Stomach (tissue), 4 donors: ENCODE measurements around the gene FCHO1.

Experiments used
- POLR2A ChIP-seq, 4 donors: fragments of 450-650 bp; IDR thresholded peaks; one replicate each; pipeline ENCODE4 v1.6.1; 2016; ENCODE audit warnings: antibody characterized with exemption in 4 of 4, control low read depth in 2 of 4, mild to moderate bottlenecking in 1 of 4, moderate library complexity in 1 of 4
- POLR2AphosphoS5 ChIP-seq, 3 donors: sonication (generic); formaldehyde crosslinking; IDR thresholded peaks; one replicate each; pipeline ENCODE4 v1.6.1; 2016; ENCODE audit warnings: antibody characterized with exemption in 3 of 3
- TF ChIP-seq, protein P1 (sequence below), 7 experiments: fragments of 450-650 bp in 4 of 7; fragments of 200-600 bp in 3 of 7; sonication (generic) in 3 of 7; IDR thresholded peaks; one replicate each; pipeline ENCODE4 v1.5.1; 2016 to 2019; ENCODE audit warnings: antibody characterized with exemption in 7 of 7, control low read depth in 2 of 7, mild to moderate bottlenecking in 1 of 7

DNA sequence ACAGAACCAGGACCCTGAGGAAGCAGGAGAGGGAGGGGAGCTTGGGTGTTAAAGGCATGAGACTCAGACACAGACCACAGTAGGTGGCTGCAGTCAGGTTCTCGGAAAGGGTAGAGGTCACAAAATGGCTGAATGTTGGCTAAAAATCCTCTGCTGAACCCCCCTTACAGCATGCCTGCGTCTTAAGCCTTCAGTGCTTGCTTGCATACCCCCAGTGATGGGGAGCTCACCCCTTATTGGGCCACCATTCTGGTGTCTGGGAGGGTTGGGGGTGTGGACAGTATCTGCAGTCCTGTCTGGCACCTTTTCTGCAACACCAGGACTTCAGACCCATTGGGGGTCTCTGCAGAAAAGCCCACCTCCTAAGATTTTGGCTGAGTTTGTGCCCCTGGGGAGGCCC, 29.5 kb downstream of the FCHO1 start:
- TF ChIP-seq, protein P1, sequence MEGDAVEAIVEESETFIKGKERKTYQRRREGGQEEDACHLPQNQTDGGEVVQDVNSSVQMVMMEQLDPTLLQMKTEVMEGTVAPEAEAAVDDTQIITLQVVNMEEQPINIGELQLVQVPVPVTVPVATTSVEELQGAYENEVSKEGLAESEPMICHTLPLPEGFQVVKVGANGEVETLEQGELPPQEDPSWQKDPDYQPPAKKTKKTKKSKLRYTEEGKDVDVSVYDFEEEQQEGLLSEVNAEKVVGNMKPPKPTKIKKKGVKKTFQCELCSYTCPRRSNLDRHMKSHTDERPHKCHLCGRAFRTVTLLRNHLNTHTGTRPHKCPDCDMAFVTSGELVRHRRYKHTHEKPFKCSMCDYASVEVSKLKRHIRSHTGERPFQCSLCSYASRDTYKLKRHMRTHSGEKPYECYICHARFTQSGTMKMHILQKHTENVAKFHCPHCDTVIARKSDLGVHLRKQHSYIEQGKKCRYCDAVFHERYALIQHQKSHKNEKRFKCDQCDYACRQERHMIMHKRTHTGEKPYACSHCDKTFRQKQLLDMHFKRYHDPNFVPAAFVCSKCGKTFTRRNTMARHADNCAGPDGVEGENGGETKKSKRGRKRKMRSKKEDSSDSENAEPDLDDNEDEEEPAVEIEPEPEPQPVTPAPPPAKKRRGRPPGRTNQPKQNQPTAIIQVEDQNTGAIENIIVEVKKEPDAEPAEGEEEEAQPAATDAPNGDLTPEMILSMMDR (IDR thresholded peaks at IDR 0.05) = no peak
- TF ChIP-seq POLR2AphosphoS5 (IDR thresholded peaks at IDR 0.05) (no peak), POLR2A (IDR thresholded peaks at IDR 0.05) (no peak)
